A673 (cell line): ENCODE measurements around the gene RNH1.

Experiments used
- CTCF ChIP-seq: fragments of 300-800, 200-600 bp; sonication (generic); conservative IDR thresholded peaks from 2 replicates; pipeline ENCODE4 v1.5.1; 2017; ENCODE audit warnings: low read depth, mild to moderate bottlenecking, antibody characterized with exemption, low read length, moderate library complexity, mixed read lengths
- EZH2 ChIP-seq: fragments of 200-600 bp; sonication (generic); IDR thresholded peaks from 2 replicates; pipeline ENCODE4 v1.6.1; 2017; ENCODE audit warnings: borderline replicate concordance, low read depth, mild to moderate bottlenecking, mixed read lengths, antibody characterized with exemption, low read length; ENCODE audit not compliant: poor library complexity, severe bottlenecking

DNA sequence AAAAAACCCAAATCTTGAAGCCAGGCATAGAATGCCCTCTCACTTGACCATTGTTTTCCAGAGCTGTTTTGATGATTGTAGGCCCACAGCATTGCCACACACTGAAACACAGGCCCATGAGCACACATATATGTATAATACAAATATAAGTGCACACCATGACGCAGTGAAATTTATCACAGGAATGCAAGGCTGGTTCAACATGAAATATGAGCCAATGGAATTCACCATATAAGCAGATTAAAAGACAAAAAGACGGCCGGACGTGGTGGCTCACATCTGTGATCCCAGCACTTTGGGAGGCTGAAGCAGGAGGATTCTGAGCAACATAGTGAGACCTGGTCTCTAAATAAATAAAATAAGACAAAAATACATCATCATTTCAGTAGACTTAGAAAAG is 9.4 kb upstream of the RNH1 start:
- TF ChIP-seq CTCF (no peak), EZH2 (no peak)
